Measurements from ENCODE around the gene ANKZF1.

The ANKZF1 gene

DNA sequence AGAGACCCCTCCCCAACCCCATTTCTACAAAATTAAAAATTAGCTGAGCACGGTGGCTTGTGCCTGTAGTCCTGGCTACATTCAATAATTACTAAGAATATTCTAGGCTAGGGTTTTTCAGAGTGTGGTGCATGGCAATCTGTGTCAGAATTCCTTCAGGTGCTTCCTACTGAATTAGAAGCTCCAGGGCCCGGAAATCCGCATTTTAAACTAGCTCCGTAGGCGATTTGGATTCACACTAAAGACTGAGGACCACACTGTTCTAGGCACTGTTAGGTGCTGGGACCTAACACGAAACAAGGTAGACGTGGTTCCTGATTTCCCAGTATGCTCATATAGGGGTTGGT lies 23.7 kb upstream of the ANKZF1 start:
- TF ChIP-seq EP300 (IDR thresholded peaks at IDR 0.05; ENCODE audit: borderline replicate concordance): no peak
- TF ChIP-seq ZBTB7A (IDR thresholded peaks at IDR 0.05; ENCODE audit: low read depth): no peak
- TF ChIP-seq TEAD4 (IDR thresholded peaks at IDR 0.05): no peak
- no peak for TF ChIP-seq RAD21 (IDR thresholded peaks at IDR 0.05; ENCODE audit: low read depth)

DNA sequence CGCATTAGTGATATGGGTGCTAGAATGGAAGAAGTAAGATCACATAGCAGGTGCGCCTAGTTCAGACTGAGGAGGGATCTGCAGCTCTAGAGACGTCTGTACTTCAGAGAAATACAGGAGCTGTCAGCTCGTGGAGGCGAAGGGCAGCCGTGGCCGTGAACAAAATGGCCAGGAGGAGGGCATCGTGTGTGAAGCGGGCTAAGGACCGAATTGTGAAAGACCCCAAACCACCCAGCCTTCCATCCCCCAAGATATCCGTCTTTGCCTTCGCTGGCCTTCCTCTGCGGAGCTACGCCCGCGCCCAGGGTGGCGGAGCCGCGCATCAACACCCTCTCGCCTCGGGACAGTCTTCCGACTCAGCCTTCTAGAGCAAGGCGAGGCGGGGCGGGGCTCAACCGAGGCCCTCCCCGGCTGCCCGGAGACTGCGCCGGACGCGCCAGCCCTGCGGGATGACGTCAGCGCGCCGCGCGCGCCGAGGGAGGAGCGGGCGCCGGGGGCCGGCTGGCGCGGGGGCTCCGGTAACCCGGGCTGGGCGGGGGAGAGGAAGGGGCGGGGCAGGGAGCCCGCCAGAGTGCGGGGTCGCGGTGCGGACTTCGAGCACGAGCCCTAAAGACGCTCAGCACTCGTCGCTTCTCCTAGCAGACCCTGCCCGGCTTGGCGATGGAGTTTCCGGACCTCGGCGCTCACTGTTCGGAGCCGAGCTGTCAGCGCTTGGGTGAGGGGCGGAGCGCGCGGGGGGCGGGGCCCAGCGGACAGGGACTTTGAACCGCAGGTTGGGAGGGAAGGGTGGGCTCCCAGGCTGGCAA lies 23.1 kb upstream of the ANKZF1 start, which contains the start of gene ZFAND2B:
Gene ZFAND2B (plus strand): TSS at position 455 of the 806 bp plus-strand sequence. CDS start 206 bp downstream, at position 661.
- TF ChIP-seq USF1 (IDR thresholded peaks at IDR 0.05): 0 out of 2 replicates have a peak, but pooled peaks have one; percentile 2
- peak; percentile 49; the same call in 1 of the 2 replicates for TF ChIP-seq CREB1 (IDR thresholded peaks at IDR 0.05; ENCODE audit: low read depth)
- TF ChIP-seq RAD21 (IDR thresholded peaks at IDR 0.05; ENCODE audit: low read depth): no peak
- no peak for TF ChIP-seq EGR1 (IDR thresholded peaks at IDR 0.05)
- TF ChIP-seq YY1 (IDR thresholded peaks at IDR 0.05; ENCODE audit: low read depth): peak; percentile 16; the same call in 1 of the 2 replicates
- TF ChIP-seq TAF1 (IDR thresholded peaks at IDR 0.05; ENCODE audit: low read depth): peak; percentile 84
- TF ChIP-seq REST (IDR thresholded peaks at IDR 0.05; ENCODE audit: low read depth): no peak
- TF ChIP-seq FOXM1 (IDR thresholded peaks at IDR 0.05; ENCODE audit: borderline replicate concordance, low read depth): no peak
- peak; percentile 9; the same call in 1 of the 2 replicates for TF ChIP-seq TCF12 (IDR thresholded peaks at IDR 0.05; ENCODE audit: low read depth)
- no peak for TF ChIP-seq CEBPB (IDR thresholded peaks at IDR 0.05)
- no peak for TF ChIP-seq EP300 (IDR thresholded peaks at IDR 0.05; ENCODE audit: borderline replicate concordance)
- no peak for TF ChIP-seq NFIC (IDR thresholded peaks at IDR 0.05)
- no peak for TF ChIP-seq TEAD4 (IDR thresholded peaks at IDR 0.05)
- peak; percentile 72 for TF ChIP-seq MAX (IDR thresholded peaks at IDR 0.05)
- no peak for TF ChIP-seq ZBTB7A (IDR thresholded peaks at IDR 0.05; ENCODE audit: low read depth)

DNA sequence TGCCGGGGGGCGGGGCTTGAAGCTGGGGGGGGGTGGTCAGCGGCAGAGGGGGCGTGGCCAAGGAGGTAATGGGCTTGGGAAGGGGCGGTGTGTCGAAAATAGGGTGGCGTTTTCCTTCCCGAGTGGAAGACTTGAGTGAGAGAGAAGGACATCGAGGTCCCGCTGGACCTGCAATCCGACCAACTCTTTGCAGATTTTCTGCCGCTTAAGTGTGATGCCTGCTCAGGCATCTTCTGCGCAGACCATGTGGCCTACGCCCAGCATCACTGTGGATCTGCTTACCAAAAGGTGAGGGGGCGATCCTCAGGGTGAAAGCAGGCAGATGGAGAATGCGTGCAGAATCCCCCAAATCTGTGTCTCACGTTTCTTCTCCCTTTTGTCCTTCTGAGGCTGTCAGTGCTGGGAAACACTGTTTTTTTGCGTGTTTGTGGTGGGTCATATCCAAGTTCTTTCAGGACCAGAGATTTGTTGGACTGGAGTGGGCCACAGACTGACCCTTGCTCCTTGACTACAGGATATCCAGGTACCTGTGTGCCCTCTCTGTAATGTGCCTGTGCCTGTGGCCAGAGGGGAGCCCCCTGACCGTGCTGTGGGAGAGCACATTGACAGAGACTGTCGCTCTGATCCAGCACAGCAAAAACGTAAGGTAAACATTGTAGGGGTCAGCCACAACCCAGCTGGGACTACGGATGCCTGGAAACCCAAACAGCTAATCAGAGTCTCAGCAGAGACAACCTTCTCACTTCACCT lies 22.3 kb upstream of the ANKZF1 start:
- TF ChIP-seq RAD21 (IDR thresholded peaks at IDR 0.05; ENCODE audit: low read depth): no peak
- TF ChIP-seq YY1 (IDR thresholded peaks at IDR 0.05; ENCODE audit: low read depth): no peak
- TF ChIP-seq EP300 (IDR thresholded peaks at IDR 0.05; ENCODE audit: borderline replicate concordance): no peak

DNA sequence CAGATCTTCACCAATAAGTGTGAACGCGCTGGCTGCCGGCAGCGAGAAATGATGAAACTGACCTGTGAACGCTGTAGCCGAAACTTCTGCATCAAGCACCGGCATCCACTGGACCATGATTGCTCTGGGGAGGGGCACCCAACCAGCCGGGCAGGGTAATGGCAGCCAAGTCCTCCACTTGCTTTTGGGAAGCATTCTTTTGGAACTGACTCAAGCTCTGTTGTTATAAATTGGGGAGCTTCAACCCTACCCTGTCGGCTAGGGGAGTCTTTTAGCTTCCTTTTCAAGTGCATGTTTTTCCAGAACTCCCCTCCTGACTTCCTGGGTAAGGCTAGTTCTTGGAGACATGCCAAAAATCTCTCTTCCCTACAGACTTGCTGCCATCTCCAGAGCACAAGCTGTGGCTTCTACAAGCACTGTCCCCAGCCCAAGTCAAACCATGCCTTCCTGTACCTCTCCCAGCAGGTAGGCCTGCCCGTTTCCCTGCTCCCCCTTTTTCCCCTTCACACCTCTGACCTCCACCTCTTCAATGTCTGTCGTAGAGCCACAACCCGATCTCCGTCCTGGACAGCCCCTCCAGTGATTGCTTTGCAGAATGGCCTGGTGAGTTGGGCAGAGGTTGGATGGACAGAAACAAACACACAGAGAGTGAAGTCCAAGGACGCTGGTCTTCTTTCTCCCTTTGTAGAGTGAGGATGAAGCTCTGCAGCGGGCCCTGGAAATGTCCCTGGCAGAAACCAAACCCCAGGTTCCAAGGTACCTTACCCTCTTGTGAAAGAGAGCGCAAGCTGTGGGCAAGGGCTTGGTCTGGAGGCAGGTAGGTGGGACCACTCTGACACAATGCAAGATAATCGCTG lies 21.5 kb upstream of the ANKZF1 start:
- TF ChIP-seq CEBPB (IDR thresholded peaks at IDR 0.05) (no peak), NFIC (IDR thresholded peaks at IDR 0.05) (peak; percentile 51)

DNA sequence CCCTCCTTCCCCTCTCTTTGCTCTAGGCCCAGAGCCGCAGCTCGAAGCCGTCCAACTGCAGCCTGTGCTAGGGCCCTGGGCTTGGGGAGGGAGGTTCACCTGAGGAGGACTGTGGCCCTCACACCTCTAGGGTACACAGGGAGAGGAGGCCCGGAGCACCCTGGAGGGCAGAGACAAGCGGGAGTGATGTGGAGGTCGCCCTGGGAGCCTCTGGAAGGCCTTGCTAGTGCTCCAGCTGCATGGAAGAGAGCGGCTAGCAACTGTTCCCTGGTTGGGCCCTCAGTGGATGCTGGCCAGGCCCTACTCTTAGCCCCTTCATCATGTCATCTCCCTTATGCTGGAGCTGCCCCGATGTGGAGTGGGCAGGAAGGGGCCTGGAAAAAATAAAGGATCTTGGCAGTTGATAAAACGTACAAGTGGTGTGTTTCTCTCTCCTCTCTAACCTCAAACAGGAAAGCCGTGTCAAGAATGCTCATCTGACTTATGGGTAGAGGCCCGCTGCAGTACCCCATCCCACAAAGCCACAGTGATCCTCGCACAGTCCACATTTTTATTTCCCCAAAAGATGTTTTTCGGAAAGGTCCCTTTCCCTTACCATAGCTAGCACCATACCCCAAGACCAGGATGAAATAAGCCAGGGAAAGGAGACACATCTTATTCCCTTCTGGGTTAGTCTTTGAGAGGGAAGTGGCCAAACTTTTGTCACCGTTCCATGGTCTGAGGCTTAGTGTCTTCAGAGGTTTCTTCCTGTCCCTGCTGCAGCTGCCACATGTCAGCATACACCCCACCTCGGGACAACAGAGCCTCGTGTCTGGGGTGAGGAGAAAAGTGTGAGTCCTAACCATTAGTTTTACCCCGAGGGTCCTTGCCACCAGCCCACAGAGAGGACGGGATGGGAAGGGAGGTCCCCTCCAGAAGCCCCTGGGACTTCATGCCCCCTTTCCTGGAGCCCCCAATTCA lies 20.1 kb upstream of the ANKZF1 start:
- TF ChIP-seq RAD21 (IDR thresholded peaks at IDR 0.05; ENCODE audit: low read depth): no peak
- no peak for TF ChIP-seq MAX (IDR thresholded peaks at IDR 0.05)
- no peak for TF ChIP-seq CREB1 (IDR thresholded peaks at IDR 0.05; ENCODE audit: low read depth)
- TF ChIP-seq CEBPB (IDR thresholded peaks at IDR 0.05): no peak
- no peak for TF ChIP-seq EP300 (IDR thresholded peaks at IDR 0.05; ENCODE audit: borderline replicate concordance)
- no peak for TF ChIP-seq TCF12 (IDR thresholded peaks at IDR 0.05; ENCODE audit: low read depth)
- TF ChIP-seq TEAD4 (IDR thresholded peaks at IDR 0.05): no peak
- no peak for TF ChIP-seq TAF1 (IDR thresholded peaks at IDR 0.05; ENCODE audit: low read depth)
- TF ChIP-seq NFIC (IDR thresholded peaks at IDR 0.05): no peak
- no peak for TF ChIP-seq FOXM1 (IDR thresholded peaks at IDR 0.05; ENCODE audit: borderline replicate concordance, low read depth)
- no peak for TF ChIP-seq EGR1 (IDR thresholded peaks at IDR 0.05)
- no peak for TF ChIP-seq REST (IDR thresholded peaks at IDR 0.05; ENCODE audit: low read depth)
- TF ChIP-seq ZBTB7A (IDR thresholded peaks at IDR 0.05; ENCODE audit: low read depth): no peak

Measured in Ishikawa (cell line).